HEK293T (cell line): ENCODE measurements around the gene CROCC.

Source experiments
- BHLHE40 ChIP-seq: fragments of 450-650 bp; IDR thresholded peaks from 2 replicates; pipeline ENCODE4 v1.6.1; 2016; ENCODE audit warnings: mild to moderate bottlenecking, moderate library complexity, borderline replicate concordance
- CTBP1 ChIP-seq: fragments of 450-650 bp; IDR thresholded peaks from 2 replicates; pipeline ENCODE4 v1.6.1; 2016; ENCODE audit warnings: borderline replicate concordance
- FOXK2 ChIP-seq: fragments of 450-650 bp; IDR thresholded peaks from 2 replicates; pipeline ENCODE4 v1.6.1; 2016; ENCODE audit warnings: mild to moderate bottlenecking
- FOXM1 ChIP-seq: fragments of 450-650 bp; IDR thresholded peaks from 2 replicates; pipeline ENCODE4 v1.6.1; 2017; ENCODE audit warnings: mild to moderate bottlenecking, borderline replicate concordance
- LEF1 ChIP-seq: fragments of 450-650 bp; IDR thresholded peaks from 2 replicates; pipeline ENCODE4 v1.6.1; 2017; ENCODE audit warnings: mild to moderate bottlenecking, borderline replicate concordance
- NFRKB ChIP-seq: fragments of 450-650 bp; IDR thresholded peaks from 2 replicates; pipeline ENCODE4 v1.6.1; 2016; ENCODE audit warnings: mild to moderate bottlenecking, moderate library complexity
- SP1 ChIP-seq: fragments of 450-650 bp; IDR thresholded peaks from 2 replicates; pipeline ENCODE4 v1.6.1; 2017
- SUZ12 ChIP-seq: fragments of 450-650 bp; IDR thresholded peaks from 2 replicates; pipeline ENCODE4 v1.6.1; 2016; ENCODE audit warnings: mild to moderate bottlenecking
- TARDBP ChIP-seq: fragments of 450-650 bp; IDR thresholded peaks from 2 replicates; pipeline ENCODE4 v1.6.1; 2016

GRCh38 chr1:16924919-16925477 lies 3.3 kb downstream of the CROCC start:
- TF ChIP-seq BHLHE40 (no peak), FOXM1 (no peak), SUZ12 (no peak), NFRKB (no peak), CTBP1 (no peak), TARDBP (no peak), FOXK2 (no peak), LEF1 (no peak), SP1 (no peak)
